ENCODE results near the gene HS6ST3. TPM values are rescaled to one million over a fixed set of nuclear protein-coding genes. Genes with fewer than 3 reads are reported as not detected.

The HS6ST3 gene
- total RNA-seq, 1 experiment from 2014 or later, result not detected

DNA sequence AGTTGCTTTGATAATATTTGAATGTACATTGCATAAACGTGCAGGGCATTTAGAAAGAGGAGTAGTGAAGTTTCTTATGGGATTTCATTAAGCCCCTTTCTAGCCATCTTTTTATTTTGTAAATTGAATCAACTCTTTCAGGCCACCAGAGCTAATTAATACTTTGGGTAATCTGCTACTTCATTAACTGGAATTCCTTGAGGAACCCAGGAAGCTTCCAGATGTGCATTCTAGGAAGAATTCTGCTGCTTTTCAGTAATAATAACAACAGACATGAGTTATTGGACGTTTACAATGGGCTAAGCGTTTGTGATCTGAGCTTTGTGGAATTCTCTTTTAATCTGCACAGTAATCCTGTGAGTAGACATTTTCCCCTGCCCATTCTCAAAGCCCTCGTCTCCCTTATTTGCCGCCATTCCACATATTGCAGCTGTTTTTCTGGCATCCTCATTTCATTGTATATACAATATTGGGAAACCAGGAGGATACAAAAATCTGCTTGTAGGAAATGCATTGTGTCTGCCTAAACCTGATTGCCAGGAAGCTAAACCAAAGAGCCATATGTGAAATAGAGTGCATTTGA is 103.9 kb downstream of the HS6ST3 start:
- Mint-ChIP-seq H3K27me3 (ENCODE audit: insufficient read depth, unreplicated experiment) (peaks cover 21% of the 10 kb centered on the region), H3K27ac (ENCODE audit: unreplicated experiment) (no peak overlapping the region), H3K4me1 (ENCODE audit: low read depth, unreplicated experiment) (no peaks in the 10 kb centered on the region), H3K9me3 (ENCODE audit: unreplicated experiment) (peaks cover 6% of the 10 kb centered on the region), H3K4me3 (ENCODE audit: unreplicated experiment) (no peak overlapping the region), H3K36me3 (ENCODE audit: insufficient read depth, unreplicated experiment) (no peaks in the 10 kb centered on the region)
- no peak for TF ChIP-seq CTCF (IDR thresholded peaks at IDR 0.05; ENCODE audit: insufficient read depth in 1 of 2, low read depth in 1 of 2, low read length in 1 of 2, severe bottlenecking in 1 of 2, unreplicated experiment in 1 of 2)
- no peaks in the 10 kb centered on the region for H3K9me3 ChIP-seq
- ChIA-PET POLR2A (no interaction called here), CTCF (interaction anchor here (1.6 kb wide), 1 partner anchor 174 kb away, joined by 5 read pairs; no protein-coding TSS in a partner anchor)
- no peak for DNase-seq
- no peaks in the 10 kb centered on the region for H3K36me3 ChIP-seq (ENCODE audit: control insufficient read depth, insufficient read depth, low read length)
- no TSS peak for BruUV-seq (replicated peaks)
- H3K4me3 ChIP-seq (ENCODE audit: low read depth, low read length), result no peak overlapping the region
- no peaks in the 10 kb centered on the region for H3K4me1 ChIP-seq
- intact Hi-C loops (cut with micrococcal nuclease; ENCODE audit: unreplicated experiment), result no loop called here
- H3K27me3 ChIP-seq (replicated peaks; ENCODE audit: control insufficient read depth, insufficient read depth, low read length), result no peaks in the 10 kb centered on the region

GRCh38 chr13:96198038-96198437 is 108.1 kb downstream of the HS6ST3 start:
- Mint-ChIP-seq H3K27me3 (ENCODE audit: insufficient read depth, unreplicated experiment) (peaks cover 23% of the 10 kb centered on the region), H3K27ac (ENCODE audit: unreplicated experiment) (no peak overlapping the region), H3K4me3 (ENCODE audit: unreplicated experiment) (no peak overlapping the region), H3K4me1 (ENCODE audit: low read depth, unreplicated experiment) (no peaks in the 10 kb centered on the region), H3K36me3 (ENCODE audit: insufficient read depth, unreplicated experiment) (no peaks in the 10 kb centered on the region), H3K9me3 (ENCODE audit: unreplicated experiment) (peaks cover 9% of the 10 kb centered on the region)
- Histone ChIP-seq H3K4me1 (no peaks in the 10 kb centered on the region), H3K36me3 (ENCODE audit: control insufficient read depth, insufficient read depth, low read length) (no peaks in the 10 kb centered on the region), H3K9me3 (no peaks in the 10 kb centered on the region), H3K4me3 (ENCODE audit: low read depth, low read length) (no peak overlapping the region), H3K27me3 (replicated peaks; ENCODE audit: control insufficient read depth, insufficient read depth, low read length) (no peaks in the 10 kb centered on the region)
- TF ChIP-seq CTCF (IDR thresholded peaks at IDR 0.05; ENCODE audit: insufficient read depth in 1 of 2, low read depth in 1 of 2, low read length in 1 of 2, severe bottlenecking in 1 of 2, unreplicated experiment in 1 of 2), result no peak
- POLR2A ChIA-PET, result no interaction called here
- no peak for DNase-seq
- intact Hi-C loops (cut with micrococcal nuclease; ENCODE audit: unreplicated experiment), result no loop called here
- CTCF ChIA-PET, result no interaction called here
- BruUV-seq (replicated peaks), result no TSS peak

GRCh38 chr13:96199315-96199714 is 109.4 kb downstream of the HS6ST3 start:
- H3K4me1 ChIP-seq, result no peaks in the 10 kb centered on the region
- peaks cover 9% of the 10 kb centered on the region for H3K9me3 Mint-ChIP-seq (ENCODE audit: unreplicated experiment)
- no peak for DNase-seq
- no peak overlapping the region for H3K4me3 ChIP-seq (ENCODE audit: low read depth, low read length)
- H3K36me3 ChIP-seq (ENCODE audit: control insufficient read depth, insufficient read depth, low read length), result no peaks in the 10 kb centered on the region
- H3K4me1 Mint-ChIP-seq (ENCODE audit: low read depth, unreplicated experiment), result no peaks in the 10 kb centered on the region
- ChIA-PET POLR2A (no interaction called here), CTCF (no interaction called here)
- H3K36me3 Mint-ChIP-seq (ENCODE audit: insufficient read depth, unreplicated experiment), result no peaks in the 10 kb centered on the region
- intact Hi-C loops (cut with micrococcal nuclease; ENCODE audit: unreplicated experiment), result no loop called here
- TF ChIP-seq CTCF (IDR thresholded peaks at IDR 0.05; ENCODE audit: insufficient read depth in 1 of 2, low read depth in 1 of 2, low read length in 1 of 2, severe bottlenecking in 1 of 2, unreplicated experiment in 1 of 2), result no peak
- H3K27ac Mint-ChIP-seq (ENCODE audit: unreplicated experiment), result no peak overlapping the region
- BruUV-seq (replicated peaks), result no TSS peak
- H3K9me3 ChIP-seq, result no peaks in the 10 kb centered on the region
- peaks cover 19% of the 10 kb centered on the region for H3K27me3 Mint-ChIP-seq (ENCODE audit: insufficient read depth, unreplicated experiment)
- no peak overlapping the region for H3K4me3 Mint-ChIP-seq (ENCODE audit: unreplicated experiment)
- no peaks in the 10 kb centered on the region for H3K27me3 ChIP-seq (replicated peaks; ENCODE audit: control insufficient read depth, insufficient read depth, low read length)
